Peyer's patch (tissue), 4 donors: ENCODE data around the gene EEF1A1.

Source experiments
- POLR2A ChIP-seq, 2 donors: fragments of 450-650 bp; IDR thresholded peaks; one replicate each; pipeline ENCODE4 v1.5.1; 2017; ENCODE audit warnings: antibody characterized with exemption in 2 of 2, mild to moderate bottlenecking in 2 of 2, moderate library complexity in 2 of 2
- TF ChIP-seq, protein P1 (sequence below), 6 experiments: fragments of 450-650 bp in 4 of 6; fragments of 200-600 bp in 2 of 6; sonication (generic) in 1 of 6; IDR thresholded peaks; one replicate each; pipeline ENCODE4 v1.5.1; 2017 to 2019; ENCODE audit warnings: antibody characterized with exemption in 6 of 6, mild to moderate bottlenecking in 3 of 6, moderate library complexity in 1 of 6

DNA sequence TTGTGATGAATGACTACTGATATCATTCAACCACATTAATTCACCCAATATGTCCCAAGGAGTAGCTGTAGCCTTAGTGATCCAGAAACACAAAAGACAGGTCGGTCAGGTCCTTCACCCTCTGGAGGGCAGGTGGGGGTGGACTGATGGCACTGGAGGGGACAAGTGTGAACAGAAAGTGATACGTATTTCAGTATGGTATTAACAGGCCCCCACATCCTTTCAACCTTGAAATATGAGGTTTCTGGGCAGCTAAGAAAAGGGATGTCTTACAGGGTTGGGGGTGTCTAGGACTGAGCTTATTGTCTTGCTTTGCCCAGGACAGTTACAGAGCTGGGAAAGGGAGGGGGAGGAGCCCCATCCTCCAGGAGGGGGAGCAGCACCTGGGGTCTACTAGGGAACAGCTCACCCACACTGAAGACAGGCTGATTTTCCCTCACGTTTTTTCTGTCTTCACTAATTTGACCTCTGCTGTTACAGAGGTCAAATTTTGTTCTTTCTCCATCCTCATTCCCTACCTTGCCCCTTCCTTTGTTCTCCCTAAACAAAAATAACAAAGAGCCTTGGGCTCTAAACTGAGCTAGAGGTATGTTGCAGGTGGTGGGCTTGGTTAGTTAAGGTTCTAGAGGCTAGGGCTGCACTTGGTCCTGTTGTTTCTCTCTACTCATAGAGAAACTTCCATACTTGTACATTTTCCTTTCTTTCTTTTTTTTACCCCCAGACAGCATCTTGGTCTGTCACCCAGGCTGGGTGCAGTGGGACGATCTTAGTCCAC is 38.0 kb upstream of the EEF1A1 start:
- TF ChIP-seq, protein P1, sequence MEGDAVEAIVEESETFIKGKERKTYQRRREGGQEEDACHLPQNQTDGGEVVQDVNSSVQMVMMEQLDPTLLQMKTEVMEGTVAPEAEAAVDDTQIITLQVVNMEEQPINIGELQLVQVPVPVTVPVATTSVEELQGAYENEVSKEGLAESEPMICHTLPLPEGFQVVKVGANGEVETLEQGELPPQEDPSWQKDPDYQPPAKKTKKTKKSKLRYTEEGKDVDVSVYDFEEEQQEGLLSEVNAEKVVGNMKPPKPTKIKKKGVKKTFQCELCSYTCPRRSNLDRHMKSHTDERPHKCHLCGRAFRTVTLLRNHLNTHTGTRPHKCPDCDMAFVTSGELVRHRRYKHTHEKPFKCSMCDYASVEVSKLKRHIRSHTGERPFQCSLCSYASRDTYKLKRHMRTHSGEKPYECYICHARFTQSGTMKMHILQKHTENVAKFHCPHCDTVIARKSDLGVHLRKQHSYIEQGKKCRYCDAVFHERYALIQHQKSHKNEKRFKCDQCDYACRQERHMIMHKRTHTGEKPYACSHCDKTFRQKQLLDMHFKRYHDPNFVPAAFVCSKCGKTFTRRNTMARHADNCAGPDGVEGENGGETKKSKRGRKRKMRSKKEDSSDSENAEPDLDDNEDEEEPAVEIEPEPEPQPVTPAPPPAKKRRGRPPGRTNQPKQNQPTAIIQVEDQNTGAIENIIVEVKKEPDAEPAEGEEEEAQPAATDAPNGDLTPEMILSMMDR (IDR thresholded peaks at IDR 0.05) = no peak
- TF ChIP-seq POLR2A (IDR thresholded peaks at IDR 0.05) = no peak
